NCI-H510A (cell line): ENCODE measurements around the gene RNF8.
"Not testable (repeated sequence)": the region's sequence is repeated elsewhere in the genome, so short reads cannot be mapped to it uniquely, and the experiment has no call there.

ENCODE experiments used
- DNase-seq: peaks from one replicate; lab custom pipeline; 2025; lab: John Stamatoyannopoulos, UW

Gene RNF8

DNA sequence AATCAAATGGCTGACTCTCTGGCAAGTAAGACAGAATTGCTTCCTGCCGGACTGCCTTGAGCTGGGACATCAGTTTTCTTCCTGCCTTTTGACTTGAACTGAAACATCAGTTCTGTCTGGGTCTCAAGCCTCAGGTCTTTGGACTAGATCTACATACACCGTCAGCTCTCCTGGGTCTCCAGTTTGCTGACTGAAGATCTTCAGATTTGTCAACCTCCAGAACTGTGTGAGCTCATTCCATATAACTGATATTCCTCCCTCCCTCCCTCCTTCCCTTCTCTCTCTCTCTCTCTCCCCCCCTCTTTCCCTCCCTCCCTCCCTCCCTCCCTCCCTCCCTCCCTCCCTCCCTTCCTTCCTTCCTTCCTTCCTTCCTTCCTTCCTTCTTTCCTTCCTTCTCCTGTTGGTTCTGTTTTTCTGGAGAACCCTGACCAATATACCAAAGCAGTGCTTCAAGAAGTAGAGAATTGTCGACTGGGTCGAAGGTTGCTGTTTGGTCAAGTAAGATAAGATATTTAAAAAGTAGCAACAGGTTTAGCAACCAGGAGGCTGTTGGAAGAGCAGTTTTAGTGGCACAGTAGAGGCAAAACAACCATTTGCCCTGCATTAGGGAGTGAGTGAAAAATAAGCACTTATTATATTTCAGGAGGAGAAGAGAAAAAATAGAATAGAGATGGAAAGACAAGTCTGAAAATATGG is 46.2 kb downstream of the RNF8 start:
- no peak for DNase-seq

DNA sequence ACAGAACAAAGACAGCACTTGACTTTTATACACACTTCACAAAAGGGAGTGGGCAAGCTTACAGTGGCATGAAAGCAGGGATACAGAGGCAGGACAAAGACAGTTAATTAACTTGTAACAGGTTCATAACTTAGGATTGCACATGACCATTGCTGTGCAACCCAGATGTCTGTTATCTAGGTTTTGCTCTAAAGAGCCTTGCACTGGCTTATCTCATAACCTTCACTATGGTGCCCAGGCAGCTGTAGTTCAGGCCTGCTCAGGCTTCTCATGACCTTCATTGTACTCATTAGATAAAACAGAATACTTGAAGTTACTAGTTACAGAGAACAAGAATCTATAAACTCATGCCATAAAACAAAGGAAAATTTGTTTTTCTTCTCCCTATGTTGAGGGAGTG is 47.9 kb downstream of the RNF8 start:
- not testable (repeated sequence) for DNase-seq

DNA sequence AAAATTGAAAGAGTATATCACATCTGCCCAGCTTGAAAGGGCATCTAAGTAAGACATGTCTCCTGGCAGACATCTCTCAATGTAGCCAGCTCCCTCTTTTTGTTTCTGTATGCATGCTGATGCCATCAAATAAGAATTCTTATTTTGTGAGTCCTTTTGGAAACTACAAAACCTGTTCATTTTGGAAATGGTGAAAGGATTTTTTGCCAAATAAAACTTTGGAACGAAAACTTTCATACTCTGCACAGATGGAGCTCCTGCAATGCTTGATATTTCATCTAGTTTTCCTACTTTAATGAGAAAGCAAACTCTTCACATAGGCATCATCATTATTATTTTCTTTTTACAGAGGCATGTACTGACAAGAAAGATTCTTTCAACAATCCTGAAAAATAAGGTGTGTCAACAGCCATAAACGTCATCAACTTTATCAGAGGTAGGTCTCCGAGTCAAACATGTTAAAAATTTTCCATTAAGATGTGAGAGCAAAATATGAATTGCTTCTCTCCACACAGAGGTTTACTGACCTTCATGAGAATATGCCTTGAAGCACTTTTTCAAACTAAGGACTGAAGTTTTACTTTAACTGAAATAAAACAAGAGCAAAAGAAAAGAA is 53.1 kb downstream of the RNF8 start:
- no peak for DNase-seq

DNA sequence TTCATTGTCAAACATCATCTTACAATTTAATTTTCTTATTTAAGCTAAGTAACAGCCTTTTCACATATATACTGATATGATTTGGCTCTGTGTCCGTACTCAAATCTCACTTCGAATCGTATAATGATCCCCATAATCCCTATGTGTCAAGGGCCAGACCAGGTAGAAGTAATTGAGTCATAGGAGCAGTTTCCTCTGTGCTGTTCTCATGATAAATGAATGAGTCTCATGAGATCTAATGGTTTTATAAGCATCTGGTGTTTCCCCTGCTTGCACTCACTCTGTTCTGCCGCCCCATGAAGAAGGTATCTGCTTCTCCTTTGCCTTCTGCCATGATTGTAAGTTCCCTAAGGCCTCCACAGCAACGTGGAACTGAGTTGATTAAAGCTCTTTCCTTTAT is 54.2 kb downstream of the RNF8 start:
- no peak for DNase-seq

DNA sequence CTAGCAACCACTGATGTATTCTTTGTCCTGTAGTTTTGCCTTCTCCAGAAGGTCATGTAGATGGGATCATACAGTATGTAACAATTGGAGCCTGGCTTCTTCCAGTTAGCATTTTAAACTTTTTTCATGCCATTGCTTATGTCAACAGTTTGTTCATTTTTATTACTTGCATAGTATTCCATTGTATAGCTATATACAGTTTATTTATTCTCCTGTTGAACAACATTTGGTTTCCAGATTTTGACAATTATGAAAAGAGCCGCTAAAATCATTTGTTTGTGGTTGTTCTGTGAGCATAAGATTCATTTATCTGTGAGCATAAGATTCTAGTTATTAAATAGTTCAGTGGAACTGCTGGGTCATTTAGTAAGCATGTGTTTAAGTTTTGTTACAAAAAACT is 55.7 kb downstream of the RNF8 start:
- DNase-seq: no peak

DNA sequence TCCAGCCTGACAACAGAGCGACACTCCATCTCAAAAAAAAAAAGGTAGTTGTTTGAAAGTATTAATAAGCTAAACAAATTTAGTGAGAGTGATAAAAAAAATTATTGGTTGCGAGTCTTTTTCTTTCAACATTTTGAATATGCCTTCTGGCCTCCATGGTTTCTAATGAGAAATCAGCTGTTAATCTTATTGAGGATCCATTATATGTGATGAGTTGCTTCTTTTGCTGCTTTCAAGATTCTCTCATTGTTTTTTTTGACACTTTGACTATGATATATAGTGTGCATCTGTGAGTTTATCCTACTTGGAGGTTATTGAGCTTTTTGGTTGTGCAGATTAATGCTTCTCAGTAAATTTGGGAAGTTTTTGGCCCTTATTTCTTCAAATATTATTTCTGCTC is 63.6 kb downstream of the RNF8 start:
- no peak for DNase-seq

DNA sequence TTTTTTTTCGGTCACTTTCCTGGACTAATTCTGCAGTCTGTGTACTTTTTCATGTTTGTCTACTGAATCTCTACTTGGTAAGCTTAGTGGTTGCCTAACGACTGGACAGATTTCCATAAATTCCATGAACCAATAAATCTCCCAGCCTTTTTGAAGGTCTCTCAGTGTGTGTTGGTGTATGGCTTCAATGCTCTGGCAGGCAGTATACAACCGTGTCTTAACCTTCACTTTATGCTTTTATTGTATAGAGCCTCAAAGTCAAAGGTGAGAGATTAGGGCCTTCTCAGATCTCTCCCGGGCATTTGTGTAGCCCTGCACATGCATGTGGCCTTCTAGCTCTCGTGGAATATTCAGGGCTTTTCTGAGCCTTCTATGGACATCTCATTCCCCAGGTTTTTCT is 64.9 kb downstream of the RNF8 start:
- no peak for DNase-seq

DNA sequence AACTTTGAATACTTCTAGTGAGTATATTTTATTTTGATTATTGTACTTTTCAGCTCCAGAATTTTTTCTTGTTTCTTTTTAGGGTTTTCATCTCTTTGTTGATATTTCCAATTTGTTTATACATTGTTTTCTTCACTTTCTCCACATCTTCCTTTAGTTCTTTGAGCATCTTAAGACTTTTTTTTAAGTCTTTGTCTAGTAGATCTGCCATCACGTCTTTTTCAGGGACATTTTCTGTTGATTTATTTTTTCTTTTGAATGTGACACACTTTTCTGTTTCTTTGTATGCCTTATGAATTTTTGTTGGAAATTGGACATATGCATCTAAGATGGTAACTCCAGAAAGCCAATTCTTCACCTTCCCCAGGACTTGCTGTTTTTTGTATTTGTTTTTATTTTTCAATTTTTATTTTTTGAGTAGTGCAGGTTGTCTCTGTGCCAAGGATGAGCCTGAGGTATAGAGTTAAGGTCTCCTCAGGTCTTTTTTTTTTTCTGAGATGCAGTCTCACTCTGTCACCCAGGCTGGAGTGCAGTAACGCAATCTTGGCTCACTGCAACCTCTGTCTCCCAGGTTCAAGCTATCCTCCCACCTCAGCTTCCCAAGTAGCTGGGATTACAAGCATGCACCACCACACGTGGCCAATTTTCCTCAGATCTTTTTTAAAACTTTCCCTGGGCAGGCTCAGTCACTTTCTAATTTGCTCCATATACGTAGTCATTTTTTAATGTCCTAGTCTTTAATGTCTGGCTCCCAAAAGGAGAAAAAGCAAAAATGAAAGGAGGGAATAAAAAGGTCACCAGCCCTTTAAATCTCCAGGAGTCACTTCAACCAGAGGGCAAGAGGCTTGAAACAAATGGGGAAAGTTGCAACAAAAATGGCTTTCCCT is 72.5 kb downstream of the RNF8 start:
- DNase-seq: no peak

DNA sequence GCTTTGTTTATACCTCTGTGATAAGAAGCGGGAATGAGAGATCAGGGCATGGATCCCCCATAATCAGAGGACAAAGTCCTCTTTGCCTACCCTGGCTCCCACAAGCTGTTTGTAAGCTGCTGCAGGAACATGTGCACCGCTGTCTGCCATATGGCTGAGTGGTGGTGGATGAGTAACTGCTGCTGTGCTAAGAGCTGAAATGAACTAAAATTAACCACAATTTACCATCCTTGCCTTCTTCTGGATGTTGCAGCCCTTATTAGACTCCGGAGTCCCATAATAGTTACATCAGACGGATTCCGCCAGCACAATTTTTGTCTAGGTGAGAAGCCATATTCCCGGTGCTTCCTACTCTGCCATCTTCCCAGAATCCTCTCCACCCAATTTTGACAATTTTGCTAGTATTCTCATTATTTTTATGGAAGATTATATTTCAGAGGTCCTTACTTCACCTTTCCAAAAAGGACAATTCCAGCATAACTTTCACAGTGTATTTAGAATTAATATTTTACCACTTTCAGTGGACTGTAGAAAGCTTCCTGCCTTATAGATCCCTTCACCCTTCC is 73.2 kb downstream of the RNF8 start:
- DNase-seq: no peak

DNA sequence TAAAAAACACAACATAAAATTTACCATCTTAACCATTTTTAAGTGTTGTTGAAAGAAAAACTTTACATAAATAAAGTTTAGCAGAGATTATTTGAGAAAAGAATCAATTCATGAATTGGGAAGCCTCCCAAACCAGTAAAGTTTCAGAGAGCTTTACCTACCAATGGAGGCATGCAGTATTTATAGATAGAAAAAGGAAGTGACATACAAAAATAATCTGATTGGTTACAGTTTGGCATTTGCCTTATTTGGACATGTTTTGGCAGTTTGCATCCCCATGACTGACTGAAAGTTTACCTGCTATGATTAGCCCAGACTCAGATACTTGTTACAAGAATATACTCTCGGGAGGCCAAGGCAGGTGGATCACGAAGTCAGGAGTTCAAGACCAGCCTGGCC is 75.6 kb downstream of the RNF8 start:
- no peak for DNase-seq

DNA sequence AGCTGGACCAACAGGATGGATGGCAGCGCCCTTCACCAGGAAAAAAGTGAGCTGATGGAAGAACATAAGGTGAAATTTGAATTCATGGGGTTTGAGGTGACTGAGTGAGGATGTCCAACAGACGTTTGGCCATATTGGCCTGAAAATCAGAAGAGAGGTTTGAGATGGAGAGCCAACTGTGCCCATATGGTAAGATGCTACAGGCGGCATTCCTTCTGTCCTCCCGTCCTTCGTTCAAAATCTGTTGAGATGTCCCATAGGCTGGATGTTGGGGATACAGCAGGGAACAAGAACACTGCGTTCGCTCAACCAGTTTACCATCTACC is 78.8 kb downstream of the RNF8 start:
- DNase-seq: no peak

DNA sequence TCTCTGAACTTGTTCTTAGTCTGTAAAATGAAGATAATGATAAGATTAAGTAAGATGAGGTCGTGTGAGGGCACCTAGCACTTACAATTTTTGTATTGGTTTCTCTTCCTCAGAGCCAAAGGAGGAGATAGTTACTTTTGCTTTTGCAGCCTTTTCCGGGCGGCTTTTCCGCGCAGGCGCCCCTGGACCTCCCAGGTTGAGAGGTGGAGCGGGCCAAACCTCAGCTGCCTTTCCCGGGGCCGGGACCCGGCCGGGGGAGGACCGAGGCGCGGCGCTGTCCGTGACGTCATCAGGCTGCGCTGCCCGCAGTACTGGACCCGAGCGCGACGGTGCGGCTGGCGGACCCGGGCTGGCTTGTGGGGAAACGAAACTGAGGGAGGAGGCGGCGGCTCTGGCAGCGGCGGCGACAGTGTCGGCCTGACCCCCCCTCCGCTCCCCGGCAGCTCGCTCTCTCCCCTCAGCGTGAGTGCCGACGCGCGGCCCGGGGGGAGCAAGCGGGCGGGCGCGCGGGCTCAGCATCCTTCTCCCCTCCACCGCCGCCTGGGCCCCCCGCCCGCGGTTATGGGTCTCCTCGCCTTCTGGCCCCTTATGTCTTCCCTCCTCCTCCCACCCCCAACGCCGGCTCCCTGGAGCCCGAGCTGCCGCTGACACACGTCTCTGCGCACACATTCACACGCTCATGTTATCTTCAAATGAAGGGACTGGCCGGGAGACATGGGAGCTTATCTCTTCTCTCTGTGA is 79.3 kb downstream of the RNF8 start, which contains the start of gene CMTR1:
Gene CMTR1 (plus strand): TSS at position 306 of the 741 bp plus-strand sequence. CDS start 2,409 bp downstream, outside the sequence.
- peak; percentile 88 for DNase-seq

DNA sequence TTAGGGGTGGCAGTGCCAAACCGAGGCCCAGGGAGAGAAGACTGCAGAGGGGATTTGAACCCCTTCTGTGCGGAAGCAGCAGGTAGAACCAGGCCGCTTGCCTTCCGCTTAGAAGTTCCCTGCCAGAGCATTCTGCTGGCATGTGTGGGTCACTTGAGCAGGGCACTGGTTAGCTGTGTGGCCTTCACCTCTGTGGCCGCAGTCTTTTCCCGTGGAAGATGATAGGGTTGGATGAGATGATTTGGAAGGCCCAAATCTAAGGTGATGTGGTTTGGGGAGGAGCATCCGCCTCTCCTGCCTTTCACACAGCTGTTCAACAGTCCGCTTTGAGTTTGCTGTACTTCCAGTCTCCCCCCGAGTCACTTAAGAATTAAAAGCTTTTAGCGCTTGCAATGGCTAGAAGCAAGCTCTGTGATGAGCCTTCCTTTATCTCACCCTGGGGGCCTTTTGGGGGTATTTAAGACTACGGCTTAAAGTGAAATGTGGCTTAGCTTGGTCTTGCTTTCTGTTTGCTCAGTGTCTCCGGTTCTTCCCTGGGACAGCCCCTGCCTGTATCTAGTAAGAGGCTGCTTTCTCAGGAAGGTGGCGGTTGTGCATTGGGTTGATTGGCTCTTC is 80.0 kb downstream of the RNF8 start:
- no peak for DNase-seq

DNA sequence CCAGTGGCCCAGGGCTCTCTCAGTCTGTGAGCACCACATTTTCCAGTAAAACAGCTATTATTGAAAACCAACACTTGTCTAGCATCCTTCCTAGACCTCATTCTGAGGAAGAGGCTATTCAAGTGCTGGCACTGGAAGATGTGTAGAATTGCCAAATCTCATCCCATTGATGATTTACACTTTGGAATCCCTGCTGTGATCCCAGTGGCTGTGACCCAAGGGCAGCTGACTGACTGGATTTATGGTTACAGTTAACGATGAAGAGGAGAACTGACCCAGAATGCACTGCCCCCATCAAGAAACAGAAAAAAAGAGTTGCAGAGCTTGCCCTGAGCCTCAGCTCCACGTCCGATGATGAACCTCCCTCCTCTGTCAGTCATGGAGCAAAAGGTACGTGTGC is 81.6 kb downstream of the RNF8 start:
- DNase-seq: no peak

DNA sequence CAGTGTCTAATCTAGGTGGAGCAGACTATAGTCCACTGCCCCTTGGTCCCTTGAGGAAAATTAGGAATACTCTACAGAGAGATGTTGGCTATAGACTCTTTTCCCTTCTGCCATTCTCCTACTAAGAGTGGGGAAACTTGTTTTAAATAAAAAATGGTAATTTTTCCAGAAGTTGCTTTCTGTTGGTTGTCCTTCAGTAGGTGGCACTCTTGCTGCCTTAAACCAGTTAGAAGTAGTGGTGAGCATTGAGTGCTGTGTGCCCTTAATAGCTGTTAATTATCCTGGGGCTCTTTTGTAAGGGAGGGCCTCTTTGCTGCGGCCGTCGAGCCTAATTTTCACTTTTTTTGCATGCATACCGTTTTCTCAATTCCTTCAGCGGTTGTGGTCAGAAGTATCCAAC is 82.0 kb downstream of the RNF8 start:
- DNase-seq: no peak

DNA sequence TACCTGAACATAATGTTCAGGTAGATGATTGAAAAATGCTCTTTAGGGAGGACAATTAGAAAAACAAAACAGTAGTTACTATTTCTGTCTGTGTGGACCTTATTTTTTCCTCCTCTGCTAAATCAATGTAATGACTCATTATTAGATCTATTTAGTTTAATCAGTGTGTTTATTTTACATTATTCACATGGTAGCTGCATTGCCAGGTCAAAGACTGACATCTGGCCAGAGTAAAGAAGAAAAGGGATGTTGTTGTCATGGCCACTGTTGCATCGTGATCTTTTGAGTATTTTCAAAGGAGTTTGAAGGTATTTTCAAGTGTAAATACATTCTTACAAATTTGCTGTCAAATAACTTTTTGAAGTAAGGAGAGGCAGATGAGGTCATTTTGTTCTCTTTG is 85.1 kb downstream of the RNF8 start:
- no peak for DNase-seq

DNA sequence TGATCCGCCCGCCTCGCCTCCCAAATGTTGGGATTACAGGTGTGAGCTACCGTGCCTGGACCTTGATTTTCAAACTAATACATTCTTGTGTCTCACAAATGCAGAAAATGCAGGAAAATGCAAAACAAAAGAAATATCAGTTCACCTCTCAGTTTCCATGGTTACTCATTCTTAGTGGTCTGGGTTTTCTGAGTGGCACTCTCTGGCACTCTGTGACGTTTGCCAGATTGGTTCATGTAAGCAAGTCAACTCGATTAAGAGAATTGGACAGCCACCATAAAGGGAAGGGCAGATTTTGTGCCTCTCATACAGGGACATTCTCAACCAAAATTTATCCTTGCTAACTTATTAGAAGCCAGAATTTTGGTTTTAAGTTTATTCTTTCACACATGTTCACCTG is 87.9 kb downstream of the RNF8 start:
- DNase-seq: no peak

DNA sequence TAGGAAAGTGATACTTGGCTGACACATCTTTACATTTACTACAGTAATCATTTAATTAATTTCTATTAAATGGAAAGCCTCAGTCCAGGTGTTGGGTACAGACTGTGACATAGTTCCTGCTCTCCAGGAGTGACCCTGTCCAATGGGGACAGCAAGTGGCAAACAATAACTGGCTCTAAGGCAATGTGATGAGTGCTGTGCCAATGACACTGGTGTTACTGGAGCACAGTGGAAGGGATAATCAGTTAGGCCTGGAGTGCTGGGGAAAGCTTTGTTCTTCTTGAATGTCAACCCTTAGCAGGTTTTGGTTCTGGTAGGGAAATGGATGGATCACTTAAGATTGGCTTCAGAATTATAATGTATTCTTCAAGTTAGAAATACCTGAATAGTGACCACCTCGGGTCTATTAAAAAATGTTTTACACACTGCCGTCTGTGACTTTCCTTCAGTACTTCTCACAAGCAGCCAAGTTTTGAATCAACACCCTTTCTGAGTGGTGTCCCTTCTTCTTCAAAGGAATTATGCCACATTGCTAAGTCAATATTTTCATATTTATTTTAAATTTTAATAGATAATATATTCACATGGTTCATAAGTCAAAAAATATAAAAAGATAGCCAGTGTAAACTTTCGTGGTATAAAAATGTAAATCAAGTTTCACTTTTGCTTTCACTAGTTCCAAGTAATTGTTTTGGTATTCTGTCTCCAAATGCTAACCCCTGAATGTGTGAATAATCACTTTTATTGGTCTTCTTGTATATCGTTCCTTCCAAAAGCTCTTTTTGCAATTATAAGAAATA is 88.8 kb downstream of the RNF8 start:
- DNase-seq: no peak

DNA sequence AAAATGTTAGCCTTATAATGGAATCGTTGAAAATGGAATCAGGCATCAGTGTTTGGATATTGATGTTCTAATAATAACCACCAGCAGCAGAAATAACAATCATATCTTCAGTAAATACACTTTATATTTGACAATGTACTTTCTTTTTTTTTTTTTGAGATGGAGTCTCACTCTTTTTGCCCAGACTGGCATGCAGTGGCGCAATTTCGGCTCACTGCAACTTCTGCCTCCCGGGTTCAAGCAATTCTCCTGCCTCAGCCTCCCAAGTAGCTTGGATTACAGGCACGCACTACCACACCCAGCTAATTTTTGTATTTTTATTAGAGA is 89.4 kb downstream of the RNF8 start:
- not testable (repeated sequence) for DNase-seq
